Stimulated activated CD8-positive, alpha-beta memory T cell treated with anti-CD3 and anti-CD28 coated beads, Interleukin-2, amount 100 ng/mL, for 1 hour (primary cell): ENCODE data around the gene SYVN1.
"Not testable (repeated sequence)": the region's sequence is repeated elsewhere in the genome, so short reads cannot be mapped to it uniquely, and the experiment has no call there.

Experiments
- DNase-seq, 2 donors: peaks; one replicate each; pipeline ENCODE4 v3.0.0-alpha.2; 2020; ENCODE audit warnings: low read depth in 2 of 2

Gene SYVN1

GRCh38 chr11:65151331-65151899 lies 17.1 kb upstream of the SYVN1 start:
- no peak for DNase-seq

GRCh38 chr11:65150509-65151299 lies 16.4 kb upstream of the SYVN1 start:
- DNase-seq, result no peak

- not testable (repeated sequence) for DNase-seq
Measured at GRCh38 chr11:65150131-65150508, 15.8 kb upstream of the SYVN1 start.

GRCh38 chr11:65148657-65149056 lies 14.3 kb upstream of the SYVN1 start:
- no peak for DNase-seq

- DNase-seq, result no peak
Measured at GRCh38 chr11:65147352-65148075, 13.2 kb upstream of the SYVN1 start.

GRCh38 chr11:65141896-65142494 lies 7.7 kb upstream of the SYVN1 start:
- no peak for DNase-seq

GRCh38 chr11:65136515-65137096 lies 2.3 kb upstream of the SYVN1 start:
- DNase-seq, result no peak

- no peak for DNase-seq
Measured at GRCh38 chr11:65135633-65136145, 1.4 kb upstream of the SYVN1 start.

- peak; percentile 62 to 73 for DNase-seq
Measured at GRCh38 chr11:65134952-65135632, 773 bp upstream of the SYVN1 start.

GRCh38 chr11:65133724-65134123 lies 595 bp downstream of the SYVN1 start:
- no peak for DNase-seq

GRCh38 chr11:65132988-65133700 lies 1.2 kb downstream of the SYVN1 start:
- DNase-seq, result no peak

- no peak for DNase-seq
Measured at GRCh38 chr11:65132238-65132987, 1.9 kb downstream of the SYVN1 start.

- no peak for DNase-seq
Measured at GRCh38 chr11:65131895-65132237, 2.5 kb downstream of the SYVN1 start.

GRCh38 chr11:65131417-65131776 lies 2.9 kb downstream of the SYVN1 start:
- DNase-seq, result no peak

GRCh38 chr11:65130631-65131416 lies 3.5 kb downstream of the SYVN1 start:
- DNase-seq, result no peak

GRCh38 chr11:65129649-65130441 lies 4.5 kb downstream of the SYVN1 start:
- DNase-seq, result no peak

GRCh38 chr11:65128182-65129145 lies 5.9 kb downstream of the SYVN1 start:
- DNase-seq, result no peak
